Immature natural killer cell (primary cell): ENCODE results near the gene TEDC2. TPM values are rescaled to one million over a fixed set of nuclear protein-coding genes. Genes with fewer than 3 reads are reported as not detected.

Experiments
- DNase-seq, 3 donors: peaks; one replicate each; pipeline ENCODE4 v3.0.0; 2022; ENCODE audit warnings: mixed read lengths in 1 of 3
- H3K27ac Mint-ChIP-seq, 6 donors: one replicate each; pipeline ENCODE4 v1.8.0; 2020; ENCODE audit warnings: mixed read lengths in 6 of 6, mild to moderate bottlenecking in 5 of 6, inconsistent platforms in 4 of 6, moderate library complexity in 3 of 6
- H3K27me3 Mint-ChIP-seq, 3 donors: one replicate each; pipeline ENCODE4 v1.8.0; 2020 to 2021; ENCODE audit warnings: low read depth in 3 of 3, mild to moderate bottlenecking in 3 of 3, mixed read lengths in 3 of 3, moderate library complexity in 3 of 3, inconsistent platforms in 1 of 3
- H3K36me3 Mint-ChIP-seq, 3 donors: one replicate each; pipeline ENCODE4 v1.8.0; 2020; ENCODE audit warnings: mixed read lengths in 3 of 3, inconsistent platforms in 2 of 3, mild to moderate bottlenecking in 2 of 3
- H3K4me1 Mint-ChIP-seq, 2 donors: one replicate each; pipeline ENCODE4 v1.8.0; 2020; ENCODE audit warnings: inconsistent platforms in 2 of 2, mild to moderate bottlenecking in 2 of 2, mixed read lengths in 2 of 2, moderate library complexity in 1 of 2
- H3K4me3 Mint-ChIP-seq, 5 donors: one replicate each; pipeline ENCODE4 v1.8.0; 2020; ENCODE audit warnings: mild to moderate bottlenecking in 5 of 5, mixed read lengths in 5 of 5, inconsistent platforms in 3 of 5, moderate library complexity in 3 of 5
- H3K9me3 Mint-ChIP-seq, 6 donors: one replicate each; pipeline ENCODE4 v1.8.0; 2020; ENCODE audit warnings: mild to moderate bottlenecking in 6 of 6, mixed read lengths in 6 of 6, inconsistent platforms in 4 of 6, moderate library complexity in 3 of 6
- polyA plus RNA-seq, 3 donors: library from polyadenylated mRNA; unstranded; fragments of 300-500 nt; fragmentation: Illumina TruSeq; gene quantifications; one replicate each; pipeline ENCODE4 v1.2.3, GENCODE V29; 2021

Gene TEDC2
- polyA plus RNA-seq, 3 donors from 2014 or later = 0.22 to 0.85 TPM; not detected in 1

DNA sequence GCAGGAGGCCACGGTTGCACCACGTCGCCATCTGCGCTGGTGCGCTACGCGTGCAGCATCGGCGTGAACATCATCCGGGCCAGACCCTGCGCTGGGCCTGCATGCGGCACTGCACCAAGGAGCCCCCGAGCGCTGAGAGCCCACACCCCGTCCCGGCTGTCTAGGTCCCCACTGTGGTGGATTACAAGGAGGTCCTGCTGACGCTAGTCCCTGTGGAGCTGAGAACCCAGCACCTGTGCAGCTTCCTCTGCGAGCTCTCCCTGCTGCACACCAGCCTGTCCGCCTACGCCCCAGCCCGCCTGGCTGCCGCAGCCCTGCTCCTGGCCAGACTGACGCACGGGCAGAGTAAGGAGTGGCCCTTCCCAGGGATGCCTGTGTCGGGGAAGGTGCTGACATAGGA, 10.8 kb upstream of the TEDC2 start:
- Mint-ChIP-seq H3K36me3 (peaks cover 14 to 21% (median 19%) of the 10 kb centered on the region in 3 donors), H3K27me3 (peaks cover 0 to 2% (median 1%) of the 10 kb centered on the region in 3 donors), H3K9me3 (no peaks in the 10 kb centered on the region), H3K4me1 (no peaks in the 10 kb centered on the region), H3K27ac (no peak overlapping the region), H3K4me3 (no peak overlapping the region)
- no peak for DNase-seq

DNA sequence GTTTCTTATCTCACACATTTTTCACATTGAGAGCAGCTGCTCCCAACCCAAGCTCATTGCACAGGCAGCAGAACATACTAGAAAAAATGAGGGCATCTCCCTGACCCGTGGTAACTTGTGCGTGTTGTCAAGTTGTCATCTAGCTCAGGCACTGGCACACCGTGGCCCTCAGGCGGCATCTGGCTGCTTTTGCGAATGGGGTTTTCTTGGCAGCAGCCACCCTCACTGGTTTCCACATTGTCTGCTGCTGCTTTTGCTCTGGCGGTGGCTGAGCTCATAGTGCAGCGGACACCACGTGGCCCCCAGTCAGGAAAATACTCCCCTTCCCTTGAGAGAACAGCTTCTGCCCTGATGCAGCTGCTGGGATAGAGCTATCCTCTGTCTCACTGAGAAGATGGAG, 9.4 kb upstream of the TEDC2 start:
- H3K4me3 Mint-ChIP-seq = no peak overlapping the region
- peaks cover 0 to 2% (median 1%) of the 10 kb centered on the region in 3 donors for H3K27me3 Mint-ChIP-seq
- H3K27ac Mint-ChIP-seq = no peak overlapping the region
- H3K9me3 Mint-ChIP-seq = no peaks in the 10 kb centered on the region
- peaks cover 14 to 21% (median 19%) of the 10 kb centered on the region in 3 donors for H3K36me3 Mint-ChIP-seq
- no peaks in the 10 kb centered on the region for H3K4me1 Mint-ChIP-seq
- no peak for DNase-seq

DNA sequence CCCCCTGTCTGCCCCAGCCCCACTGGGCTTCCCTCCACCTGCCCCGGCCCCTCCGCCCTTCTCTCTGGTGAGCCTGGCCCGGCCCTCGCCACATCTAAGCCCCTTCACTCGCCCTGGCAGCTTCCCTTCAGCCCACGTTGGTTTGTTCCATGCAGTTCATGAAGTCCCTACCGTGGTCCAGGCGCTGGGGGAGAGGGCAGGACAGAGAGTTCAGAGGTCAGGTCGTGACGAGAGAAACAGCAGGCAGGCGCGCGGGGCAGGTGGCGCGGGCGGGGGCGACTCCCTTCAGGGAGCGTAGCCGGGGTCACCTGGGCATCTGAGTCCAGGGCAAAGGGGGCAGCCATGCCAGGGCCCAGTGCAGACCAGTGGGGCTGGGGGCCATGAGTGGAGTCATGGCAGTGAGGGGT, 8.9 kb upstream of the TEDC2 start:
- Mint-ChIP-seq H3K27ac (no peak overlapping the region), H3K27me3 (peaks cover 0 to 2% (median 1%) of the 10 kb centered on the region in 3 donors), H3K36me3 (peaks cover 14 to 21% (median 19%) of the 10 kb centered on the region in 3 donors), H3K4me1 (no peaks in the 10 kb centered on the region), H3K9me3 (no peaks in the 10 kb centered on the region), H3K4me3 (no peak overlapping the region)
- DNase-seq = no peak

DNA sequence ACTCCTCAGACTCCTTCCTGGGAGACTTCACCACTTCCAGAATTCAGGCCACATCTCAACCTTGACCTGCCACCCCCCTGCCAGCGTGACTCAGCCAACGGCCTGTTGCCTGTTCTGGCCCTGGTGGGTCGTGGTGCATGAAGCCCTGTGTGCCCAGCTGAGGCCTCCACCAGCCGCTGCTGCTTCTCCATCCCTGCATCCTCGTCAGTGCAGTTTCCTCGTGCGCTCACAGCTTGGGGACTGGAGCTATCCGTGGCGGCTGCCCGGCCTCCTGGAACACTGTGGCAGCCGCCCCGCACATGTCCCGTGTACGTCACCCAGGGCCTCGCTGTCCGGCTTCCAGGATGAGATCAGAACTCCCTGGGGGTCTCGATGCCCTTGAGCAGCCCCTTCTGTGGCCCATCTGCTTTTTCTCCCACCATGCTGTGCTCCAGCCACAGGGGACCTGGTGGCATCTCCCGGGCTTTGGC, 8.0 kb upstream of the TEDC2 start:
- H3K36me3 Mint-ChIP-seq = peaks cover 10 to 19% (median 15%) of the 10 kb centered on the region in 3 donors
- DNase-seq = no peak
- H3K27me3 Mint-ChIP-seq = peaks cover 0 to 2% (median 1%) of the 10 kb centered on the region in 3 donors
- H3K27ac Mint-ChIP-seq = no peak overlapping the region
- no peak overlapping the region for H3K4me3 Mint-ChIP-seq
- H3K4me1 Mint-ChIP-seq = no peaks in the 10 kb centered on the region
- no peaks in the 10 kb centered on the region for H3K9me3 Mint-ChIP-seq

DNA sequence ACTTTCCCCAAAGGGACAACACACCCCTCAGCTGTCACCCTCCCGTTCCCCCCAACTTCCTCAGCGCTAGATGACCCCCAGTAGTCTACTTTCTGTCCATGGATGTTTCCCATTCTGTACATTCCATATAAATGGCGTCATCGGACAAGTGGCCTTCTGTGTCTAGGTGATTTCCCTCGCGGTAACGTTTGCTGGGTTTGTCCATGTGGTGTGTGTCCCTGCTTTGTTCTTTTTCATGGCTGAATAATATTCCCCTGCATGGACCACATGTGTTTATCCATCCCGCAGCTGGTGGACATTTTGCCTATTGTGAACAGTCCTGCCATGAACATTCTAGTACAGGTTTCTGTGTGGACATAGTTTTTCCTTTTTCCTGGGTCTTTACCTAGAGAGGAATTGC, 7.3 kb upstream of the TEDC2 start:
- Mint-ChIP-seq H3K36me3 (peaks cover 10 to 19% (median 15%) of the 10 kb centered on the region in 3 donors), H3K27me3 (peaks cover 0 to 2% (median 1%) of the 10 kb centered on the region in 3 donors), H3K4me3 (no peak overlapping the region), H3K4me1 (no peaks in the 10 kb centered on the region), H3K27ac (no peak overlapping the region), H3K9me3 (no peaks in the 10 kb centered on the region)
- no peak for DNase-seq

DNA sequence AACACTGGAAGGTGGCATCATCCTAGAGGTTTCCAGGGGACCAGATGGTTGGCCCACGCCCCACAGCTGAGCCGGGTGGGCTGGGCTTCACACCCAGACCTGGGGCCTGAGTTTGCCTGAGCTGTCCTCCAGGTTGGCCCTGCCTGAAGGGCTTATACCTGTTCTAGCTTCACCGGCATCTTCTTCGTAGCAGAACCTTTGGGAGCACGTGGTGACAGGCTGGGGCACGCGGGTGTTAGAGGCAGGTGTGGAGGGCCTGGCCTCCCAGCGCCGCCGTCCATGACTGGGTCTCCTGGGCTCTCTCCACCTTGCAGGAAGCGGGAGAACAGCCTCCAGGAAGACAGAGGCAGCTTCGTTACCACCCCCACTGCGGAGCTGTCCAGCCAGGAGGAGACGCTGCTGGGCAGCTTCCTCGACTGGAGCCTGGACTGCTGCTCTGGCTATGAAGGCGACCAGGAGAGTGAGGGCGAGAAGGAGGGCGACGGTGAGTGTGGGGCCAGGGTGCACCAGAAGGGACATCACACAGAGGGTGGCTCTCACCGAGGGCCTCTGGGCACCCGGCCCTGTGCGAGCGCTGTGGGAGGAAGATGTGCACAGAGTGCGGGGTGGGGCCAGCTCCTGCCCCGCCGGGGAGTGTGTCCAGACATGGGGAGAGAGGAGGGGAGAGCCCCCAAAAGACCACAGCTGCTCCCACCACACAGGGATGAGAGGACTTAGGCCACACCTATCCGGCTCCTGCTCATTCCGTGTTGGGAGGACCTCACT, 4.6 kb upstream of the TEDC2 start:
- no peak for DNase-seq
- Mint-ChIP-seq H3K27ac (no peak overlapping the region), H3K4me3 (no peak overlapping the region), H3K4me1 (peaks cover 6% of the 10 kb centered on the region in 2 donors), H3K9me3 (no peaks in the 10 kb centered on the region), H3K27me3 (peaks cover 0 to 5% (median 0%) of the 10 kb centered on the region in 3 donors), H3K36me3 (peaks cover 7 to 10% (median 9%) of the 10 kb centered on the region in 3 donors)

DNA sequence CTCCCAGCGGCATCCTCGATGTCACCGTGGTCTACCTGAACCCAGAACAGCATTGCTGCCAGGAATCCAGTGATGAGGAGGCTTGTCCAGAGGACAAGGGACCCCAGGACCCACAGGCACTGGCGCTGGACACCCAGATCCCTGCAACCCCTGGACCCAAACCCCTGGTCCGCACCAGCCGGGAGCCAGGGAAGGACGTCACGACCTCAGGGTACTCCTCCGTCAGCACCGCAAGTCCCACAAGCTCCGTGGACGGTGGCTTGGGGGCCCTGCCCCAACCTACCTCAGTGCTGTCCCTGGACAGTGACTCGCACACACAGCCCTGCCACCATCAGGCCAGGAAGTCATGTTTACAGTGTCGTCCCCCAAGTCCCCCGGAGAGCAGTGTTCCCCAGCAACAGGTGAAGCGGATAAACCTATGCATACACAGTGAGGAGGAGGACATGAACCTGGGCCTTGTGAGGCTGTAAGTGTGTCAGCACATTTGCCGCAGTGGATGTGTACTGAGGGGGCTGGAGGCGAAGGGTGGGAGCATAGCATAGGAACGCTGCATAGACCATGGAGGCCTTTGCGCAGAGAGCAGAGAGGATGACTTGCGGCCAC, 3.3 kb upstream of the TEDC2 start:
- Mint-ChIP-seq H3K36me3 (peaks cover 7 to 10% (median 9%) of the 10 kb centered on the region in 3 donors), H3K27ac (no peak overlapping the region)

DNA sequence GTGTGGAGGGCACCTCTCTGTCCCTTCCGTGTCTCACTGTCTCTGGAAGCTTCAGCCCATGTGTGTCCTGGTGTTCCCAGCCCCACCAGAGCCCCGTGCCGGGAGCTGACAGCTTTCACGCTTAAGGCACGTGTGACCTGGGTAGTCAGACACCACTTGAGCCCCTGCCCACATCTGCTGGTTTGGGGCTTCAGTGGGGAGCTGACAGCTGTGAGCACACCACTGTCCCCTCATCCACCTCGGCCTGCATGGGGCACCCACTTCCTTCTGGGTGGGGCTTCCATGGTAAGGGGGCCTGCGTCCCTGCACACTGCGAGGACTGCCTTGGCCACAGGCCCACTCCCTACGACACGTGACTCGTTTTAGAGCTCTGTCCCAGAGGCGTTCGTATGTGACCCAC, 2.6 kb upstream of the TEDC2 start:
- Mint-ChIP-seq H3K4me3 (no peak overlapping the region), H3K27ac (no peak overlapping the region), H3K27me3 (peaks cover 0 to 5% (median 0%) of the 10 kb centered on the region in 3 donors), H3K36me3 (peaks cover 5 to 9% (median 8%) of the 10 kb centered on the region in 3 donors), H3K4me1 (peaks cover 6% of the 10 kb centered on the region in 2 donors), H3K9me3 (no peaks in the 10 kb centered on the region)
- no peak for DNase-seq

More for the DNA sequence above, 3.3 kb upstream of the TEDC2 start:
- no peaks in the 10 kb centered on the region for H3K9me3 Mint-ChIP-seq
- no peak for DNase-seq
- H3K27me3 Mint-ChIP-seq = peaks cover 0 to 5% (median 0%) of the 10 kb centered on the region in 3 donors
- no peak overlapping the region for H3K4me3 Mint-ChIP-seq
- H3K4me1 Mint-ChIP-seq = peaks cover 6% of the 10 kb centered on the region in 2 donors

DNA sequence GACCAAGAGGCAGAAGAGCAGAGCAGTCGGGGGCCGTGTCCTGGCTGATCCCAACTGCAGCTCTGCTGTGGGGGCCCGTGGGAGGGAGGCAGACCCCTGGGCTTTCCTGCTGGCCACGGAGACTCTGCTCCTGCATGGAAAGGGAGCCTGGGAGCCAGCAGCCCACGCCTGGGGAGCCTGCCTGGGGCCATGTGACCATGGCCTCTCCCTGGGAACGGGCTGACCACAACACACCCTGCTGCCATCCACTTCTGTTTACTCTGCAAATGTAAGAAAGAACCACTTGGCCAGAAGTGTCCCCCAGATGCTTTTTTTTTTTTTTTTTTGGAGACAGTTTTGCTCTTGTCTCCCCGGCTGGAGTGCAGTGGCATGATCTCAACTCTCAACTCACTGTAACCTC, 2.0 kb upstream of the TEDC2 start:
- H3K27me3 Mint-ChIP-seq = peaks cover 0 to 4% (median 0%) of the 10 kb centered on the region in 3 donors
- H3K4me1 Mint-ChIP-seq = peaks cover 6% of the 10 kb centered on the region in 2 donors
- H3K9me3 Mint-ChIP-seq = no peaks in the 10 kb centered on the region
- H3K4me3 Mint-ChIP-seq = peak overlapping the region in 1 of 5 donors; percentile 26
- no peak for DNase-seq
- peaks cover 0 to 4% (median 3%) of the 10 kb centered on the region in 3 donors for H3K36me3 Mint-ChIP-seq
- H3K27ac Mint-ChIP-seq = peak overlapping the region in 2 of 6 donors; percentile 55 to 56

DNA sequence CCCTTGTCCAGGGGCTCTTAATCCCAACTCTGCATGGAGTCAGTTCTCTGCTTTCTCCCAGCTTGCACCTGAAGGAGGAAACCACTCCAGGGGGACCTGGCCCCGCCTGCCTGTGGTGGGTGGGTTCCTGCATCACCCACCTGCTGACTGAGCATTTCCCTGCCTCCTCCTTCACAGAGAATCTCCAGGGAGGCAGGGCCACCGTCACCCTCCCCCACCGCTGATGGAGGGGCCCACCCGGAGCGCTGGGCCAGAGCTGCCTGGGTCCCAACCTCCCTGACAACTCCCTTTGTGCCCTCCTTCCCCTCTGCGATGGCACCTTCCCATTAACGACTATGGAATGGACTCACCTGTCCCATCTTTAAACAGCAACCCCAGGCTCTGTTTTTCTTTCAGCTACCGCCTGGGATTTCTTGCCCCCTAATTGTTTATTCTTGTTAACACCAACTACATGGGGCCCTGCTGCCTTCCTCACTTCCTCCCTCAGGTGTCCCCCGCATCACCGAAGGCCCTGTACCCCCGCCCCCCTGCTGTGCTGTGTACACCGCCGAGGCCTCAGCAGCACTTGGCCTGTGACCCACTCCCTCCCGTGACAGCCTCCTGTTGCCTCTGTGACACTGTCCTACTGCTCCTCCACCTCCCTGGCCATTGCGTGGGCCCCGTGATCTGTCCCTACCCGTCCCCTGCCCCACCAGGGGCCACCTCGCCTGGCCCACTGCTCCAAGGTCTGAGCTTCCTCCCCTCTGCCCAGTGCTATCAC, 842 bp upstream of the TEDC2 start:
- peak overlapping the region; percentile 85 to 94 (median 93) for H3K4me3 Mint-ChIP-seq
- peak overlapping the region in 5 of 6 donors; percentile 36 to 92 (median 85) for H3K27ac Mint-ChIP-seq
- no peaks in the 10 kb centered on the region for H3K9me3 Mint-ChIP-seq
- H3K4me1 Mint-ChIP-seq = peaks cover 6% of the 10 kb centered on the region in 2 donors
- peaks cover 0 to 4% (median 0%) of the 10 kb centered on the region in 3 donors for H3K27me3 Mint-ChIP-seq
- no peaks in the 10 kb centered on the region for H3K36me3 Mint-ChIP-seq
- DNase-seq = no peak

DNA sequence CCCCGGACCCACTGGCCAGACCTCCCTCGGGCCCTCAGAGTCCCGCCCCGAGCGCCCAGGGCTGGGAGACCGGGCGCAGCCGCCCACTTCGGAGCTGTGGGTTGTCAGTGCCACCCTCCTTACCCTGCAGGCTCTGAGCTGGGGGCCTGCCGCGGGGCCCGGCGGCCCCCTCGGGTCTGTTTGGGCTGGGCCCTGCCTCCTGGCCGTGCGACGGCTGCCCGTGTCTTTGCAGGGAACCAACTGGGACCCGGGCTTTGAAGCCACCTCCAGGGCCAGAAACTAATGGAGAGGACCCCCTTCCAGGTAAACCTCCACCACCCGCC, 443 bp downstream of the TEDC2 start:
- DNase-seq = no peak
- H3K36me3 Mint-ChIP-seq = no peaks in the 10 kb centered on the region
- H3K4me3 Mint-ChIP-seq = peak overlapping the region in 2 of 5 donors; percentile 42 to 44
- H3K4me1 Mint-ChIP-seq = peaks cover 6% of the 10 kb centered on the region in 2 donors
- H3K27ac Mint-ChIP-seq = no peak overlapping the region
- H3K9me3 Mint-ChIP-seq = no peaks in the 10 kb centered on the region
- H3K27me3 Mint-ChIP-seq = peaks cover 0 to 4% (median 0%) of the 10 kb centered on the region in 3 donors

DNA sequence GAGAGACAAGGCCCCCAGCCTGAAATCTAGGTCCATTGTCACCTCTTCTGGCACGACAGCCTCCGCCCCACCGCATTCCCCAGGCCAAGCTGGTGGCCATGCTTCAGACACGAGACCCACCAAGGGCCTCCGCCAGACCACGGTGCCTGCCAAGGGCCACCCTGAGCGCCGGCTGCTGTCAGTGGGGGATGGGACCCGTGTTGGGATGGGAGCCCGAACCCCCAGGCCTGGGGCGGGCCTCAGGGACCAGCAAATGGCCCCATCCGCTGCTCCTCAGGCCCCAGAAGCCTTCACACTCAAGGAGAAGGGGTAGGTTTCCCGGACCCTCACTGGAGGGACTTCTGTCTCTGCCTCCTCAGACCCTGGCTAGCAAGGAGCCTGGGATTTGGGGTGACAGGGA, 1.0 kb downstream of the TEDC2 start:
- H3K9me3 Mint-ChIP-seq = no peaks in the 10 kb centered on the region
- H3K27ac Mint-ChIP-seq = no peak overlapping the region
- H3K36me3 Mint-ChIP-seq = no peaks in the 10 kb centered on the region
- H3K4me1 Mint-ChIP-seq = peaks cover 6% of the 10 kb centered on the region in 2 donors
- peak overlapping the region in 2 of 5 donors; percentile 43 to 44 for H3K4me3 Mint-ChIP-seq
- peaks cover 0 to 6% (median 0%) of the 10 kb centered on the region in 3 donors for H3K27me3 Mint-ChIP-seq
- no peak for DNase-seq

DNA sequence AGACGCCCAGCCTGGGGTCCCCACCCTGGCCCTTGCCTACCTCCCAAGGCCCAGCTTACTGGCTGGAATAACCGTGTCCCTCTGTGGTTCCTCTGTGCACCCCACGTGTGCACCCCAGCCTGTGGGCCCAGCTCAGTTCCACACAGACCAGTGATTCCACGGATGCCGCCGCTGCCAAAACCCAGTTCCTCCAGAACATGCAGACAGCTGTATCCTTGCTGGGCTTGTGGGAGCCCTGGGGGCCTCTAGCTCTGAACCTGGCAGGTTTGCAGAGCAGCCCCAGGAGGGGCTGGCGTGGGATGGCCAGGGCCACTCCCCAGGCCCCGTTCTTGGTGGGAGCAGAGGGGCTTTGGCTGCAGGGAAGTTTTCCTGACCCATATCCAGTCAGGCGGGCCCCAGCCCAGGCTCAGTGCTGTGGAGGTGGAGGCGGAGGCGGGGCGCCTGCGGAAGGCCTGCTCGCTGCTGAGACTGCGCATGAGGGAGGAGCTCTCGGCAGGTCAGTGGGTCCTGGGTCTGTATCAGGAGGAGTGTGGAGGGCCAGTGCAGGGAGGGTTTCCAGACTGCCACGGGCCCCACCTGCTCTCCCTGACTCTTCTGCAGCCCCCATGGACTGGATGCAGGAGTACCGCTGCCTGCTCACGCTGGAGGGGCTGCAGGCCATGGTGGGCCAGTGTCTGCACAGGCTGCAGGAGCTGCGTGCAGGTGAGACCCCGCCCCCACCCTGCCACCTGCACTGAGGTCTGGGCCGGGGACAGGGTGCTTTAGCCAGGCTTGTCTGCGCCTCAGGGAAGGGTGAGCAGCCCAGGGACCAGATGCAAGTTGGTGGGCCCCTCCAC, 2.3 kb downstream of the TEDC2 start:
- Mint-ChIP-seq H3K9me3 (no peaks in the 10 kb centered on the region), H3K27me3 (peaks cover 0 to 10% (median under 1%) of the 10 kb centered on the region in 3 donors), H3K4me3 (no peak overlapping the region), H3K4me1 (peaks cover 6 to 9% of the 10 kb centered on the region in 2 donors), H3K27ac (no peak overlapping the region), H3K36me3 (no peaks in the 10 kb centered on the region)
- DNase-seq = no peak
